ENCODE measurements around the gene ENDOU.

ENDOU gene

GRCh38 chr12:47757840-47758583, 32.7 kb upstream of the ENDOU start:
- no peak for DNase-seq (ENCODE audit: low read depth in 4 of 4, low spot score in 1 of 4)

GRCh38 chr12:47757364-47757839, 32.1 kb upstream of the ENDOU start:
- DNase-seq (ENCODE audit: low read depth in 4 of 4, low spot score in 1 of 4): no peak

GRCh38 chr12:47755655-47756562, 30.6 kb upstream of the ENDOU start:
- peak in 1 of 4 experiments; percentile 35 for DNase-seq (ENCODE audit: low read depth in 4 of 4, low spot score in 1 of 4)

- no peak for DNase-seq (ENCODE audit: low read depth in 4 of 4, low spot score in 1 of 4)
Measured at GRCh38 chr12:47754881-47755280, 29.6 kb upstream of the ENDOU start.

GRCh38 chr12:47754126-47754525, 28.8 kb upstream of the ENDOU start:
- DNase-seq (ENCODE audit: low read depth in 4 of 4, low spot score in 1 of 4): no peak

- no peak for DNase-seq (ENCODE audit: low read depth in 4 of 4, low spot score in 1 of 4)
Measured at GRCh38 chr12:47753021-47754001, 28.0 kb upstream of the ENDOU start.

- no peak for DNase-seq (ENCODE audit: low read depth in 4 of 4, low spot score in 1 of 4)
Measured at GRCh38 chr12:47752552-47752951, 27.3 kb upstream of the ENDOU start.

GRCh38 chr12:47752121-47752520, 26.8 kb upstream of the ENDOU start:
- DNase-seq (ENCODE audit: low read depth in 4 of 4, low spot score in 1 of 4): no peak

- no peak for DNase-seq (ENCODE audit: low read depth in 4 of 4, low spot score in 1 of 4)
Measured at GRCh38 chr12:47751561-47751960, 26.3 kb upstream of the ENDOU start.

- no peak for DNase-seq (ENCODE audit: low read depth in 4 of 4, low spot score in 1 of 4)
Measured at GRCh38 chr12:47750916-47751470, 25.7 kb upstream of the ENDOU start.

- no peak for DNase-seq (ENCODE audit: low read depth in 4 of 4, low spot score in 1 of 4)
Measured at GRCh38 chr12:47750229-47750798, 25.0 kb upstream of the ENDOU start.

- DNase-seq (ENCODE audit: low read depth in 4 of 4, low spot score in 1 of 4): no peak
Measured at GRCh38 chr12:47748899-47749298, 23.6 kb upstream of the ENDOU start.

GRCh38 chr12:47748507-47748828, 23.2 kb upstream of the ENDOU start:
- no peak for DNase-seq (ENCODE audit: low read depth in 4 of 4, low spot score in 1 of 4)

GRCh38 chr12:47747596-47748506, 22.6 kb upstream of the ENDOU start:
- DNase-seq (ENCODE audit: low read depth in 4 of 4, low spot score in 1 of 4): no peak

- DNase-seq (ENCODE audit: low read depth in 4 of 4, low spot score in 1 of 4): no peak
Measured at GRCh38 chr12:47747126-47747525, 21.8 kb upstream of the ENDOU start.

- no peak for DNase-seq (ENCODE audit: low read depth in 4 of 4, low spot score in 1 of 4)
Measured at GRCh38 chr12:47746523-47746922, 21.2 kb upstream of the ENDOU start.

- no peak for DNase-seq (ENCODE audit: low read depth in 4 of 4, low spot score in 1 of 4)
Measured at GRCh38 chr12:47746073-47746472, 20.8 kb upstream of the ENDOU start.

GRCh38 chr12:47745485-47746041, 20.3 kb upstream of the ENDOU start:
- no peak for DNase-seq (ENCODE audit: low read depth in 4 of 4, low spot score in 1 of 4)

GRCh38 chr12:47744778-47745436, 19.6 kb upstream of the ENDOU start:
- DNase-seq (ENCODE audit: low read depth in 4 of 4, low spot score in 1 of 4): no peak
